Measurements from ENCODE around the gene RAPGEF1. TPM values are rescaled to one million over a fixed set of nuclear protein-coding genes. Genes with fewer than 3 reads are reported as not detected.
A peak's percentile ranks its signal among the peaks of the same experiment; 100 is the strongest.

RAPGEF1 gene
- total RNA-seq, 1 experiment from 2014 or later: 55.6 TPM

DNA sequence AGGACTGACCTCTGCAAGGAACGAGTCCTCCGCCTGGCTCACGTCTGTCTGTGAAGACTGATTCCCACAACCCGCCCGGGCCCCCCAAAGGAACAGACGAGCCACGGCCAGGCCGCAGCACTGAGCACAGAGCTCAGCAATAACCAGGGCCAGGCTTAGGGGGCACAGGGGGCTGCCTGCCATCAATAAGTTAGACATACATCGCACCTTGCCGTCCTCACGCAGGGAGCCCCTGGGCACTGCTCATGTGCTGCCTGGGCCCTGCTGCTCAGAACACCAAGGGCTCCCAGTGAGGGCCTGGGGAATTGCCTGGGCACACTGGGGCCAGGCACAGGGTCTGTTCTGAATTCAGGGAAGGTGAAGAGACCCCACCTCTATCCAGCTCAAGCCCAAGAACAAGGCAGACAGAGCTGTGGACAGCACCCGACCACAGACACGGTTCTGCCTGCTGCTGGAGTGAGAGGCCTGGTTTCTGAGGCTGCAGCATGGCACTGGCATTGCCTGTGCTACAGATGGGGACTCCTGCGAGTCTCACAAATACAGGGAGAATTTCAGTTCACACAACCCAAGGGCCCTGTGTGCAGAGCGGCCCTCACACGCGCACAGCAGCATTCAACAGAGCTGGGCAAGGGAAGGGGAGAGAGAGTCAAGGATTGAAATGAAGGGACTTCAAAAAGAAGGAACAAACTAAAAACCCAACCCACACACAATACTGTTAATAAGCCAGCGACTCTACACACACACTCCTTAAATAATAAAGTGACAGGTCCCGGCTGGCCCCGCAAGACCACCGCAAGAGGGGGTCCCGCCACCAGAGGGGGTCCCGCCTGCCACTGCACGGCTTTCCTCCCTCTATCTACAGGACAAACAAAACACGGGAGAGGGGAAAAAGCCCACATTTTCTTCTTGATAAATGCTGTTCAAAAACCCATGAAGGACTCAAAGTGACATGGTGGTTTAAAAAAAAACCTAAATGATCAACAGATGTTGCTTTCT lies 162.6 kb downstream of the RAPGEF1 start:
- H2BK20ac ChIP-seq (ENCODE audit: low read depth, low read length, poor library complexity, severe bottlenecking): no peak overlapping the region
- WGBS (ENCODE audit: extremely low coverage, insufficient read length, low lambda C conversion rate): no CpG with 5 or more reads among the region's 25 CpGs
- no peak overlapping the region for H2AK5ac ChIP-seq (ENCODE audit: insufficient read length, low read length)
- Mint-ChIP-seq H3K36me3 (ENCODE audit: insufficient read depth in 1 of 3, low read depth in 3 of 3) (peaks cover 6 to 36% (median 21%) of the 10 kb centered on the region in 3 experiments; a peak in 5 of 7 replicates), H3K4me1 (0 out of 4 replicates have a peak, but pooled peaks cover 0 to 4% of the 10 kb centered on the region in 2 experiments), H3K27me3 (ENCODE audit: low read depth) (no peaks in the 10 kb centered on the region), H3K4me3 (no peak overlapping the region; a peak in 1 of 5 replicates), H3K27ac (peak overlapping the region in 2 of 3 experiments; percentile 17 to 61; a peak in 1 of 7 replicates), H3K9me3 (no peaks in the 10 kb centered on the region)
- H3K9me3 ChIP-seq (ENCODE audit: control insufficient read depth, low read depth, low read length): no peaks in the 10 kb centered on the region
- no peaks in the 10 kb centered on the region for H3K23me2 ChIP-seq (ENCODE audit: insufficient read length, low read depth, low read length, poor library complexity, severe bottlenecking)
- no peak overlapping the region for H4K5ac ChIP-seq (ENCODE audit: insufficient read length, low read depth, low read length)
- no peak for DNase-seq
- no peak overlapping the region for H3K9ac ChIP-seq (ENCODE audit: extremely low read depth, insufficient read length, low read length)
- no peak overlapping the region for H4K91ac ChIP-seq (ENCODE audit: insufficient read length, low read depth, low read length)
- H3T11ph ChIP-seq (ENCODE audit: low read length): no peak overlapping the region
- no peak overlapping the region for H4K8ac ChIP-seq (replicated peaks; ENCODE audit: insufficient read length, low read depth, low read length)
- H3K23ac ChIP-seq (ENCODE audit: insufficient read length, low read depth, low read length): no peak overlapping the region
- no peaks in the 10 kb centered on the region for H3K79me1 ChIP-seq (ENCODE audit: insufficient read depth, low read depth, low read length, poor library complexity, severe bottlenecking)
- no peak overlapping the region for H2BK5ac ChIP-seq (ENCODE audit: insufficient read length, low read length)
- no peak overlapping the region for H2BK12ac ChIP-seq (ENCODE audit: insufficient read length, low read depth, low read length)
- H2BK15ac ChIP-seq (ENCODE audit: low read depth, low read length): no peak overlapping the region
- no peak overlapping the region for H3K56ac ChIP-seq (ENCODE audit: insufficient read length, low read depth, low read length)
- TF ChIP-seq CTCF (conservative IDR thresholded peaks at IDR 0.05): no peak; the same call in 2 of the 3 replicates
- H3K18ac ChIP-seq (ENCODE audit: insufficient read length, low read depth, low read length): no peak overlapping the region
- no peaks in the 10 kb centered on the region for H3K27me3 ChIP-seq (ENCODE audit: insufficient read depth, low read length)
- no peak overlapping the region for H2BK120ac ChIP-seq (ENCODE audit: low read depth, low read length, poor library complexity, severe bottlenecking)
- no peaks in the 10 kb centered on the region for H4K20me1 ChIP-seq (ENCODE audit: control insufficient read depth, insufficient read depth, insufficient read length)
- no peaks in the 10 kb centered on the region for H3K79me2 ChIP-seq (ENCODE audit: insufficient read depth, low read length)
- no peak overlapping the region for H3K27ac ChIP-seq (ENCODE audit: insufficient read length, low read depth, low read length)
- no peak overlapping the region for H3K4ac ChIP-seq (ENCODE audit: low read depth, low read length)
- no peak overlapping the region for H2AFZ ChIP-seq (ENCODE audit: low read length)
- no peak overlapping the region for H3K14ac ChIP-seq (ENCODE audit: insufficient read depth, low read length)
- no peak overlapping the region for H3K4me2 ChIP-seq (ENCODE audit: insufficient read depth, insufficient read length, low read length)
- no peaks in the 10 kb centered on the region for H3K4me1 ChIP-seq (ENCODE audit: insufficient read depth, low read length)

Data from H9 (cell line).